HG03432 (cell line): ENCODE data around the gene CDC42EP4.
"Not testable (repeated sequence)": the region's sequence is repeated elsewhere in the genome, so short reads cannot be mapped to it uniquely, and the experiment has no call there.

Experiments
- ATAC-seq: cut with Tn5 transposase; IDR thresholded peaks from one replicate; pipeline ENCODE4 v1.9.1; 2021; ENCODE audit warnings: mild to moderate bottlenecking, moderate library complexity; ENCODE audit not compliant: unreplicated experiment

The CDC42EP4 gene

DNA sequence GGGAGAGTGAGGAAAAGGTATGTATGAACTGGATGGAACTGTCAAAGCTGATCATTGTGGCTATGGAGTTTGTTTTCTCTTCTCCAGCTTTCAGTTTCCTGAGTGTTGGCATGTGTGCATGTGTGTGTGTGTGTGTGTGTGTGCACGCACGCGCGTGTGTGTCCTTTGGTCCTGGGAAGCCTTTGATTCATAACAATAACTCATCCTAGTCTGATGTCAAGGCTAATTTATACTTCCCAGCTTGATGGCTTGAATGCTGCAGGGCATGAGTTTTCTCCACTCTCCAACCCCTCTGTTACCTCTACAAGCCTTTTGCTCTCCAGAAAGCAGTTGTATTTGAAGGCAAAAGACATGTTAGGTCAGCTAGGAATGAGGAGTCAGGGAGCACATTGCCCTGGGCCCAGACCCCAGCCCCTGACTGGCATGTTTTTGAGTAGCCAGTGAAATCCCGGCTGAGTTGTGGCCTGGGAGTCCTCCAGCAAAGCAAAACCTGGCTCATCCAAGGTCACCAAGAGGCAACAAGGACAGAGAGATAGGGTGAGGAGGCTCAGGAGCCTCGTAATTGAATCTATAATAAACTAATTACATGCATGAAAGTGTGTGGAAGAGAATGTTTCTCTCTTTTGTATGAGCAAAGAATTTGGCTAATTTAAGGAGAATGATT is 8.9 kb upstream of the CDC42EP4 start:
- no peak for ATAC-seq

- no peak for ATAC-seq
Measured at GRCh38 chr17:73319766-73320165, 8.0 kb upstream of the CDC42EP4 start.

DNA sequence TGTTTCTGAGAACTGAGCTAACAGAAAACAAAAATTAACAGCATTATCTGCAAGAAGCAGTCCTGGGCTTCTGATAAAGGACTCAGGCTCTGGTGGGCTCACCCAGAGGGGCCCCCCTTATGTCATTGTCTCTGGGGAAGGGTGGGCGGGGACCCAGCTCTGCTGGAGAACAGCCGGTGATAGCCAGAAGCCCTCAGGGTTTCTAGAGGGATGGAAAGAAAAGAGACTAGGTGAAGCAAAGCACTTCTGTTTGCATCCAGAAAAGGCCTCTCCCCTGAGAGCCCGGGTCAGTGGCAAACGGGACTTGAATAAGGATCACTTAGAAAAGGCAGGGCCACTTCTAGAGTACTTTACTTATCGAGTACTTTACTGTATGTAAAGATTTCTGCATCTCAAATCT is 7.0 kb upstream of the CDC42EP4 start:
- no peak for ATAC-seq

- no peak for ATAC-seq
Measured at GRCh38 chr17:73318427-73318813, 6.6 kb upstream of the CDC42EP4 start.

- ATAC-seq = peak; percentile 23
Measured at GRCh38 chr17:73317513-73318426, 6.0 kb upstream of the CDC42EP4 start.

DNA sequence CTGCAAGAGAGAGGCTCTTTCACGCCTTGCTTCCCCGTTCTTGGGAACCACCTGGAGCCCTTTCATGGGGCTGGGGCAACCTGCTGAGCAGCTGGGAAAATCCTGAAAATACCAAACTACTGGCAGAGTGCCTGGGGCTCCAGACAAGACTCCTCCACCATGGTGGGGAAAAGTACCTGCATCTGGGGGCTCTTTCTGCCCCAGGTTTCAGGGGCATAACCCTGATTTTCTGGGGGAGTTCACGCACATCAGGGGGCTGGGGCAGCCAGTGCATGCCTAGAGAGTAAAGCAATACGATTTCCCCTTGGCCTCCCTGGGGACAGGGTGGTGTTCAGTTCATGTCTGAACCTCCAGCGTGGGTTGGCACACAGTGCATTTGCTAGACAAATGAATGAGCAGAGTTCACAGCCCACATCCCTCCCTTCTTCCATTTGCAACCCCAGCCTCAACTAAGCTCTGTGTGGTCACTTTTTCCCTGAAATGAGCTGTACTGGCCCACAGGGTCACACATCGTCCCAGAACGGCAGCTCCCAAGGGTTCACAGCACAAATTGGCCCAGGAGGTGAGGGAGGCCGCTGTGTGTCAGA is 5.2 kb upstream of the CDC42EP4 start:
- peak; percentile 84 for ATAC-seq

- ATAC-seq = no peak
Measured at GRCh38 chr17:73315471-73315870, 3.7 kb upstream of the CDC42EP4 start.

- no peak for ATAC-seq
Measured at GRCh38 chr17:73313526-73314127, 1.8 kb upstream of the CDC42EP4 start.

GRCh38 chr17:73312887-73313286 is 1.1 kb upstream of the CDC42EP4 start:
- not testable (repeated sequence) for ATAC-seq

DNA sequence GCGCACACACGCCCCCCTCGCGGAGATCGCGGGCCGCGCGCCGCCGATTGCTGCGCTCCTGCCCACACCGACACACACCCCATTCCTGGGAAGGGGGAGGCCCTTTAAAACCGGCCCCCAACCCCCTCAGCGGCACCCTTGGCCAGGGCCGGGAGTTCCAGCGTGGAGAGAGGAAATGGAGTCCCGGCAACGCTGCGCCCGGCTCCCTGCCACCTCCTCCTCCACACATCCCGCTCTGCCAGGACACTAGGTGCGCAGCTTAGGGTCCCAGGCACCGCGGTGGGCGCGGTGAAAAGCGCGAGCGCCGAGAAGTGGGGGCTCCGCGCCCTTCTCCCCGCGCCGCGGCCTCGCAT is 397 bp downstream of the CDC42EP4 start:
- peak; percentile 19 for ATAC-seq

- ATAC-seq = no peak
Measured at GRCh38 chr17:73309727-73310596, 1.8 kb downstream of the CDC42EP4 start.

DNA sequence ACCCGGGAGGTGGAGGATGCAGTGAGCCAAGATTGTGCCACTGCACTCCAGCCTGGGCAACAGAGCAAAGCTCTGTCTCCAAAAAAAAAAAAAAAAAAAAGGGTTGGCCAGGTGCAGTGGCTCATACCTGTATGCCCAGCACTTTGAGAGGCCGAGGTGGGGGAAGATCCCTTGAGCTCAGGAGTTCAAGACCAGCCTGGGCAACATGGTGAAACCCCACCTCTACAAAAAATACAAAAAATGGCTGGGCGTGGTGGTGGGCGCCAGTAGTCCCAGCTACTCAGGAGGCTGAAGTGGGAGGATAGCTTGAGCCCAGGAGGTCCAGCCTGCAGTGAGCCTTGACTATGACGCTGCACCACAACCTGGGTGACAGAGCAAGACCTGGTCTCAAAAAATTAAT is 2.8 kb downstream of the CDC42EP4 start:
- not testable (repeated sequence) for ATAC-seq

- no peak for ATAC-seq
Measured at GRCh38 chr17:73308017-73308823, 3.6 kb downstream of the CDC42EP4 start.

DNA sequence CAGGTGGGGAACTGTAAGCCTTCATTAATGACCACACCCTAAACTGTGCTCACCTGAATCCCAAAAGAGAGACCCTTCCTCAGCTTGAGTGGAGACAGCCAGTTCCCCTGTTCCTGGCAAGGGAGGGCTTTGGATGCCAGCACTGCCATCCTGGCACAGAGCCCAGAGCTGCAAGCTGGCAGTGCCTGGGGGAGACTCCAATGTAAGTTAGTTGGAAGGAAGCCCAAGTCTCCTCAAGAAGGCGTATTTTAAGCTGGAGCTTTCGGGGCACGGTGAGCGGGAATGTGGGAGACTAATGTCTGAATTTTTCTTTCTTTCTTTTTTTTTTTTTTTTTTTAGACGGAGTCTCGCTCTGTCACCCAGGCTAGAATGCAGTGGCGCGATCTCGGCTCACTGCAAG is 4.7 kb downstream of the CDC42EP4 start:
- ATAC-seq = no peak

- ATAC-seq = no peak
Measured at GRCh38 chr17:73305845-73306836, 5.7 kb downstream of the CDC42EP4 start.

- ATAC-seq = no peak
Measured at GRCh38 chr17:73304971-73305812, 6.6 kb downstream of the CDC42EP4 start.

- ATAC-seq = no peak
Measured at GRCh38 chr17:73304438-73304837, 7.4 kb downstream of the CDC42EP4 start.

- no peak for ATAC-seq
Measured at GRCh38 chr17:73302189-73302588, 9.6 kb downstream of the CDC42EP4 start.
